GM18861 (cell line): ENCODE results near the gene SMYD3.

Source experiments
- ATAC-seq: cut with Tn5 transposase; IDR thresholded peaks from one replicate; pipeline ENCODE4 v1.9.1; 2021; ENCODE audit not compliant: unreplicated experiment

SMYD3 gene

GRCh38 chr1:245710961-245711903 is 795.8 kb downstream of the SMYD3 start:
- ATAC-seq = no peak

DNA sequence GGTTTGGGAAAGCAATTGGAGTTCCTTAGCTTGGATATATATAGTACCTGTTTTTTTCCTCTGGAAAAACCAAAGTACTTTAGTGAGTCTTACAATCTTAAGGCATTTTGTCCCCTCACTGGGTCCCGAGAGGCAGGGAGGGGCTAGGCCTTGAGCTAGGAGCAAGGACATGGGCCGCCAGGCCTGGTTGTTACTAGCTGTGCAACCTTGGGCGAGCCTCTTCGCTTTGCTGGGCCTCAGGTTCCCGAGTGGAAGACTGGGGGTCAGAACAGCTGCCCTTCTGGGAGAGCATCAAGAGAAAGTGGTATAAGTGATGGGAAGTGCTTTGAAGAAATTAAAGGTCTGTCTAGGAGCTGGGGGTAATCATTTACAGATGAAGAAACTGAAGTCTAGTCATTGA is 799.1 kb downstream of the SMYD3 start:
- no peak for ATAC-seq

GRCh38 chr1:245704765-245705164 is 802.3 kb downstream of the SMYD3 start:
- ATAC-seq = no peak

DNA sequence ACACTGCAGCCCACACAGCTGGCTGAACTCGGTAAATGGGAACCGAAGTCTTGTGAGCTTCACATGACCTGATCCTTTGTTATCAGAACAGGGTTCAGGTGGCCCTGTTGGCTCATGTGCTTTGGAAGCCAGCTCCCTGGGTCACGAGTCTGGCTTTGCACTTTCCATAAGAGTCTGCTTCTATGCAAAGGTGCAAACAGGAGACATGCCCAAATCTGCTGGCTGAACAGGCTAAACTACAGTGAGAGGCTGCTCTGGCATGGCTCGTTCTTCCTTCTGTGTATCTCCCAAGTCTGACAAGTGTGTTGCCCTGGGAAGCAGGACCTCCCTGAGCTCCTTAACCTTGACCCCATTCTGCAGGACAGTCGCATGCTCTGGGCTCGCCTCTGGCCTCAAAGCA is 802.7 kb downstream of the SMYD3 start:
- no peak for ATAC-seq

DNA sequence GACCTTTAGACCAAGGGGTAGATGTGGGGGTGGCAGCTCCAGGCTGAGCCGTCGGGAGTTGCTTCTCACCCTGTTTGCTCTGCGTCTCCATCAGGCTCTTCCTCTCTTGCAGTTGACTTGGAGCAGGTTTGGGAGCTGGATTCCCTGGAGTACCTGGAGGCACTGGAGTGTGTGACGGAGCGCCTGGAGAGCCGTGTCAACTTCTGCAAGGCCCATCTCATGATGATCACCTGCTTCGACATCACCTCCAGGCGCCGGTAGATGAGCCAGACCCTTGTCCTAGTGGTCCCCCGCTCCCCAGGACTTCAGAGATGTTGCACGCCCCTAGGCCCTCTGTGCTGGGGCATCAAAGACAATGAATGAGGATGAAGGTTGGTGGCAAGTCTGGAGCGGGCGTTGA is 804.7 kb downstream of the SMYD3 start:
- ATAC-seq = no peak

DNA sequence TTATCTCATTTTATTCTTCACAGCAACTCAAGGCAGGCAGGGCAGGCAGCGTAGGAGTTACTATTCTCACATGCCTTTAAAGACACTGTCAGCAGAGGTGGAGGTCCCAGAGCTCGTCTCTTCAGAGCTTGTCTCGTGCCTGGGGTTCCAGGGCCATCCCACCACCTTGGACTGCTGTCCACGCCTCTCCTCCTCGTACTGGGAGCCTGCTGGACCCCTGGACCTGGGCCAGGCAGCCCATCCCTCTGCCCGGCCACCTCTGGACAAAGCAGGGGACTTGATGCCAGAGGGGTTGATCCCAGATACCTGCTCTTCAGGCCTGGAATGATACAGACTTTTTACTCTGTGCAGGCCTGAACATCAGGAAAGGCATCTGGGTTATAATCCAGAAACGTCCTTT is 805.4 kb downstream of the SMYD3 start:
- no peak for ATAC-seq

- no peak for ATAC-seq
Measured at GRCh38 chr1:245700631-245701030, 806.4 kb downstream of the SMYD3 start.
